Stimulated activated CD8-positive, alpha-beta memory T cell treated with anti-CD3 and anti-CD28 coated beads, Interleukin-7, amount 100 ng/mL, for 24 hours (primary cell): Measurements from ENCODE around the gene TNFSF11.

Experiments
- DNase-seq: peaks from one replicate; pipeline ENCODE4 v3.0.0-alpha.2; 2020; ENCODE audit warnings: low read depth

TNFSF11 gene

DNA sequence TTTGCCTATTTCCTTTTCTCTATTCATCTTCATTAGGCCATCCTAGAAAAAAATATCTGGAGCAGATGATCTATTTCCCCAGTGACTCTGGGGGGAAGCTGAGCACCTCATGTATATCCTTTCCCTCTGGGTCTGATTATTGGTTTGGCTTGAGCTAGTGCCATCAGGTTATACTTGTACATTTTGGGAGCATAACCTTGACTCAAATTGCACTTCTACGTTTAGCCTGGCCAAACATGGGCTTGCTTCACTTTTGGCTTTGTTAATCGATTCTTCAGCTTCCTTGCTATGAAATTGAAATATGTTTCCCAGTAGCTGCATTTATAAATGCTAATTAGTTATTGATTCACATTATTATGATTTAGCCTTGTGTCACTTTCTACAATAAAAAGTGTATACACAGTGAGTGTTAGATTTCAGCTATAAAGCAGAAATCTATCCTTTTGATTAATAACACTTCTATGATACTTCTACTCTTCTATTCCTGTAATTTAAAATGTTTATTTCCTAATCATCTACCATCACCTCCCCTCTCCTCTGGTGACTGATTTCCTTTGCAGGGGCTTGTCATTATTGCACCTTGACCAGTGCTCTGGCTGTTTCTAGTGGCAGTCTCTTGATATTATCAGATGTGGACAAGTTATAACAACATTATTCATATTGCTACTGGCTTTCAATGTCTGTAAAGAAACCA lies 37.3 kb downstream of the TNFSF11 start:
- no peak for DNase-seq

DNA sequence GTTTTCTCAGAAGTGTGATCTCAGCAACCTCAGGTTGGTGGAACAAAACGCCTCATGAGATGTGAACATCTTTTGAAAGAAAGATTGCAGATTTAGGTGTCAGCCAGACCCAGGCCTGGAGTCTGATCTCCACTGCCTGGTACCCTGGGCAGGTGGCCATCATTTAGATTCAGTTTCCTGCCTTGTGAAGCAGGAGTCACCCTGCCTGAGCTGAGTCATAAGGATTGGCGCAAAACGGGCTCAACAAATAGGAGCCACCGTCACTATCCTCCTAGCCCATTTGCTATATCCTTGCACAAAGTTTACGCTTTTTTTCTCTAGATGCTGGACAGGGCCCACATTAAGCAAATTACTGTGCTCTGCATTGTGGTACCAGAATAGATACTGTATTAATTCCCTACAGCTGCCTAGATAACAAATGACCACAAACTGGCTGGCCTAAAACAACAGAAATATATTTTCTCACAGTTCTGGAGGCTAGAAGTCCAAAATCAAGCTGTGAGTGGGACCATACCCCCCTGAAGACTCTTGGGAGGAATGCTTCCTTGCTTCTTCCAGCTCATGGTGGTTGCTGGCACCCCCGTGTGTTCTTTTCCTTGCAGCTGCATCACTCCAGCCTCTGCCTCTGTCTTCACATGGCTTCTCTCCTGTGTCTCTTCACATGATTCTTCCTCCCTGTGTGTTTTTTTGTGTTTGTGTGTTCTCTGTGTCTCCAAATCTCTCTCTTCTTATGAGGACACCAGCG lies 38.2 kb downstream of the TNFSF11 start:
- DNase-seq: no peak

DNA sequence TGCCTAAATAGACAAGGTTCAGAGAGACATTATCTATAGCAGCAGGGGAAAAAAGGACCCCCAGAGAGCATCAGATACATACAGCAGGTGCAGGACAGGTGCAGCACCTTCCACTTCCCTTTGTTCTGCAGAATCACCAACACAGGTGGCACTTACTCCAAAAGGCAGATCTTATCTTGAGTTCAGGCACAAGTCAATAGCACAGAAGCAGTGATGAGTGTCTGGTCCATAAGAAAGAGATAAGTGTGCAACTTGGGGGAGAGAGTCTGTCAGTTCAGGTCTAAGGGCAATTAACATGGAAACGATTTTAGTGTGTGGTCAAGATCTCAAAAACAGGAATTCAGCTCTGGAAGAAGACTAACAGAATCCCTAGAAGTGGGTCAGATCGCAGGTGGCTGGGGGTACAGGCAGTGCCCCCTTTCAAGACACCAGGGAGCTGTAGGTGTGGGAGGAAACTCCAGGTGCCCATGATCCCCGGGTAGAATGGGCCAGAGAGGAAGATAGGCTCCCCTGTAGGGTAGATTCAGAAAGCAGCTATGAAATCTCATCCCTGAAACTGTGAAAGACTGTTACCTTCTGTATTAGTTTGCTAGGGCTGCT lies 40.6 kb downstream of the TNFSF11 start:
- no peak for DNase-seq

DNA sequence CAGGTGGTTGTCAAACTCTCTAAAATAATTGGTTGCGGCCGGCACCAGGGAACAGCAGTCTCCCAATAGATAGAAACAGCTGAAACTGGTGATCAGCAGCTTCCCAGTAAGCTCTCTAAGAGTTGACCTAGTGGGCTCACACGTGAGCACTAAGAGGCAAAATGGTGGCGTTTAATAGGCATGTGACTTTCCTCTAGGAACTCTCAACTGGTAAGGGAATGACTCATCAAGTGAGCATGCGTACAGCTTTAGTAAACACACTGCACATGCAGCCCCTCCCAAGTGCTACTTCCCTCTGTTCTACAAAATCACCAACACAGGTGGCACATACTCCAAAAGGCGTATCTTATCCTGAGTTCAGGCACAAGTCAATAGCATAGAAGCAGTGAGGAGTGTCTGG lies 41.7 kb downstream of the TNFSF11 start:
- DNase-seq: no peak

DNA sequence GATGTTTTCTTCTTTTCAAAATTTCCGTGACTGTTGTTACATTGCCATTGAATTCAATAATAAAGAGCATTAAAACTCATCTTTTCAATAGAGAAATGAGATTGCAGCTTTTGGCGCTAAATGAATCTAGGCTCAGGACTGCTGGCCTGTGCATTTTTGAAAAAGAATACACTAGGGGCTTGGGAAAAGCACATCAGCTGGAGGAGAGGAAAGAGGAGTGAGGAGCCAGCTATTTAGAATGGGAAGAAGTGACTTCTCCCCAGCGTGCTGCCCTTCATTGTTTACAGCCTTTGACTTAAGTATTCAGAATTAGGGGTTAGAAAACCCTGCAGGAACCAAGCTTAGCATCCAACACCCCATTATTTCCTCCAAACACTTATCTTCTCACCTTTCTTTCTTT lies 43.3 kb downstream of the TNFSF11 start:
- no peak for DNase-seq

DNA sequence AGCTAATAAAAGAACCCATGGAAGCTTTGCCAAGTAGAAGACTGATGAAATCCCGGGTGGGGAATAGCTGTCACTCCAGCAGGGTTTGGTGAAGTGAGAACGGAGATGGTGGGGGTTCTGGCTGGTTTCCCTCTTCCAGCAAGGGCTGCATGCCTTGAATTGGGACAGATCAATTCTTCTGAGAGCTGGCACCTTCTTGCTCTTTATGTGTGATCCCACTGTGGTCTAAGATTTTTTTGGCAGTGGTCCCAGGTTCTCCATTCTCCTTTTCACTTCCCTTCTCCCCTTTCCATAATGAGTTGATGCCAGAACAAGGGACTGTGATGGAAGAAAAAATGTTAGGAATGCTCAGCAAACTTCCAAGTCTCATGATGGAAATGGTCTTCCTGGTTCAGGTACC lies 50.0 kb downstream of the TNFSF11 start:
- DNase-seq: no peak

DNA sequence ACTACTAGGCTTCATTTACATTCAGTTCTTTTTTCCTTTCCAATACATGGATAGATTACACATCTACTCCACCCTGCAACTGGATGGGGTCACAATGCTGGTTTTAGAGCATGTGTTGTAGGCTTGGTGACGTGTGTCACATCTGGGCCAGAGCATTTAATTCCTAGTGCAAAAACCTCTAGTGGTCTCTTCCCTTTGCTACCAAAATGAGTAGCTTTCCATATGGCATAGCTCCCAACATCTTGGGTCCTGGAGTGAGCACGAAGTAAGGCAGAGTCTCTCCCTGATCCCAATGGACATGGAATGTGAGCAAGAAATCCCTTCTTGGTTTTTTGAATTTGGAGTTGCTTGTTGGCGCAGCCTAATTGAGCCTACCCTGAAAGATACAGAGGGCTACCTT lies 51.7 kb downstream of the TNFSF11 start:
- DNase-seq: no peak

DNA sequence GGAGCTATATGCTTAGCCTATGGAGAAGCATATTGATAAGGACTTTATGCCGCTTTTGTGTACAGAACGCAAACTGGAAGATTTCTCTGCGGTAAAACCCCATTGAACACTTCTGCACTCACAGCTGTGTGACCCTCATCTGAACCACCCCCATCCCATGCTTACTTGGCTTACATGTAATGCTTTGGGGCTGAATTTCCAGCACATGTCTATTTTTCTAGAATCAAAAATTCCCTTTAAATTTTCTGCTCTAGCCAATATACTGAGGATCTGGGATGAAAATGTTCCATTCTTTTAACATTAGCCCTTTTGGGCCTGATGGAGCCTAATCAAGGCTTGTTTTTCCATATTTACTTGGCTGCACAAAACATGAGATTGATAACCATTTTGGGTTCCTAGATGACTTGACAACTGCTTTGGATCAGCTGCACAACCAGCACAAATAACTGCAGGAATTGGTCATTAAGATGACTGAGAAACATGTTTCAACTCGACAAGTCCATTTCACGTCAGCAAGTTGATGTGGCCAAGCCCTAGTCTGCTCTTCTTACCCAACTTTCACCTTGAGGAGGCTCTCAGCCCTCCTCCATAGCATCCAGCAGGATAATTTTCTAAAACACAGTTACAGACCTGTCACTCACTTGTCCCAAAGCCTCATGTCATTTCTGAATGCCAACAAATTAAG lies 52.4 kb downstream of the TNFSF11 start:
- DNase-seq: no peak

DNA sequence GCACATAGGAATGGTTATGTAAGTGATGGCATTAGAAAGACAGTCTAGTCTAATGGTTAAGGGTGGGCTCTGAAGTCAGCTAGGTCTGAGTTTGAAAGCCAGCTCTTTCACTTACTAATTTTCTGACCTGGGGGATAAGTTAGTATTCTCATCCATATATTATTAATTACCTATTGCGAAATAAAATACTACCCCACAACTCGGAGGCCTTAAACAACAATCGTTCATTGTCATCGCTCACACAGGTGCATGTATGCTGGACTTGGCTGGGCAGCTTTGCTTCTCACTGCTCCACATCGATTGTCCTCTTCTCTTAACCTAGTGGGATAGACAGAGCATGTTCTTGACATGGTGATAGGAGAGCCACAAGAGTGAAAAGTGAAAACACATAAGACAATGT lies 54.7 kb downstream of the TNFSF11 start:
- no peak for DNase-seq

DNA sequence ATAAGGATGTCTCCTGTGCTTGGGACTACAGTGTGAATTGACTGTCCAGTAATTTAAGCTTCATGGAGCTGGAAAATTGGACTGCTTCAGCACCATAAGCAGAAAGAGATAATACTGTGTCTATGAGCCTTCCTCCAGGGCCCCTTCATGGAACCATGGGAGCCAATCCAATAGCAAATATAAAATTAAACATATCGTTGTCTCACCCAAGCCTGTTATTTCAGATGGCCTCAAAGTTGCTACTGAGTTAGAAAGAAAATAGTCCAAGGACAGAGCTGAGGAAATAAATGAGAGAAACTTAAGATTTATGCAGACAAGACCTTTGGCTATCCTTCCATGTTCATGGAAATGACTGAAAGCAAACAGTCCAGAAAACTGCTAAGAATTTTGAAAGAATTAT lies 57.2 kb downstream of the TNFSF11 start:
- DNase-seq: no peak

DNA sequence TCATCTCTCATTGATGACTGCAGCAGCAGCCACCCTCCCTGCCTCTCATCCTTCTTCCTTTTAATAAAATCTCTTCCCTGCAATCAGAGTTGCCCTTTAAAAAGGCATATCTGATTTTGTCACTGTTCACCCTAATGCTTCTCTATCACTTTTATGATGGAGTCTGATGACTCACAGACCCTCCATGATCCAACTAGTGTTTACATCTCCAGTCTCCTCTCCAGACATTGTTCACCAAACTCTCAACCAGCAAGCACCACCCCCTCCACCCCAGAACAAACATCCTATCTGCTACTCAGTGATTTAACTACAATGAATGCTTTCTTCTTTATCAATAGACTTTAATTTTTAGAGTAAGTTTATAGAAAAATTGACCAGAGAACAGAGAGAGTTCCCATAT lies 59.5 kb downstream of the TNFSF11 start:
- DNase-seq: no peak

DNA sequence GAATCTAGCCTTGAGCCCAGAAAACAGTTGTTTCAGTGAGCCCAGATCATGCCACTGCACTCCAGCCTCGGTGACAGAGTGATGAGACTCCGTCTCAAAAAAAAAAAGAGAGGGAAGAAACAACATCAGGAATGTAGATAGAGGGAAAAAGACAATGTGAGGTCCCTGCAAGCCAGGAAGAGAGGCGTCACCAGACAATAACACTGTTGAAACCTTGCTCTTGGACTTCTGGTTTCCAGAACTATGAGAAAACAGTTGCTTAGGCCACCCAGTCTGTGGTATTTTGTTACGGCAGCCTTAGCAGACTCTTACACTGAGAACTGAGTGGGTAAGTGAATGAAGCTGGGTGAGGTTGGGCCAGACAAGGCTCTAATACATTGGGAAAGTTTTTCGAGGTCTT lies 64.1 kb downstream of the TNFSF11 start:
- DNase-seq: no peak

DNA sequence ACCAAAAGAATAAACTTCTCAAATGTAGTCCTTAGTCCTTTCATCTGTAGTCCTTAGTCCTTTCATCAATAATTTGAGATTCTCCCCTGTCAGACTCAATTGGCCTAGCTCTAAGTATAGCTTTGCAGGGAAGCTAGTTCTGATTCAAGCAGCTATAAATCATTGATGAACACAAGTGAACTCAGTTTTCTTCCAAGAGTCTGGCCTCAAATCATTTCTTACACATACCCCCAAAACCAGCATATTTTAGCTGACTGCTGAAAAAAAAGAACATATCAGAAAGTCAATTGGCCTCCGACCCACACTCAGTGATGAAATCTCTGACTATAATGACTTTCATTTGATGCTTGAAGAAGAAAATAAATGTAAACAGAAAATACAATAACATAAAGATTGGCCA lies 64.9 kb downstream of the TNFSF11 start:
- no peak for DNase-seq

DNA sequence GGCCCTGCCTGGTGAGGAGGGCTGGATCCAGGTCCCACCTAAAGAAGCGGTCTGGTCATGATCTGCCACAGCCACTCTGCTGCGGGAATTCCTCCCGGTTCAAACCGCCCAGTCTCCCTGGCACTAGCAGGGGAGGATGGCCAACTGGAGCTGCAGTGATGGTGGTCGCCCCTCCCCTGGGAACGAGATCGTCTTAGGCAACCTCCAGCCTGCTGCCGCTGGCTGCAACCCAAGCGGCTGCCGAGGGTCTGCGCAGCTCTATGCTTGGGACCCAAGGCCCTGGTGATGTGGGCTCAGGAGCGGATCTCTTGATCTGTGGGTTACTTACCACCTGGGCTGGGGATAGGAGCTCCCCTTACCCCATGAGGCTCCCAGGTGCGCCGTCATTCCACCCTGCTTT lies 69.1 kb downstream of the TNFSF11 start:
- no peak for DNase-seq

DNA sequence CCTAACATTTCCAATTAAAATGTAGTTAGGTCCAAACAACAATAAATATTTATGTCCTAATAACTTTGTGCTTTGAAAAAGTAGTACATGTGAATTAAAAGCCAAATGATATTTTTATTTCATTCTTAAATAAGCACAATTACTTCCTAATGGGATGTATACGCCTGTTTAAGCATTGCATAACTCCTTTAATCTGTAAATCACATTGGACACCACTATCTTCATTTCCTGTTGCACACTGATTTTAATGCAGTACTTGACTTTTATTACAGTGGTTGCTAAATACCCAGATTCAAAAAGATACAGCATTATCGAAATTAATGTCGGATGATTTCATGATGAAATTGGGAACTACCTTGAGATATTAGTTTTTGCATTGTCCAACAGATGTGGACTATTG lies 70.9 kb downstream of the TNFSF11 start:
- DNase-seq: no peak

DNA sequence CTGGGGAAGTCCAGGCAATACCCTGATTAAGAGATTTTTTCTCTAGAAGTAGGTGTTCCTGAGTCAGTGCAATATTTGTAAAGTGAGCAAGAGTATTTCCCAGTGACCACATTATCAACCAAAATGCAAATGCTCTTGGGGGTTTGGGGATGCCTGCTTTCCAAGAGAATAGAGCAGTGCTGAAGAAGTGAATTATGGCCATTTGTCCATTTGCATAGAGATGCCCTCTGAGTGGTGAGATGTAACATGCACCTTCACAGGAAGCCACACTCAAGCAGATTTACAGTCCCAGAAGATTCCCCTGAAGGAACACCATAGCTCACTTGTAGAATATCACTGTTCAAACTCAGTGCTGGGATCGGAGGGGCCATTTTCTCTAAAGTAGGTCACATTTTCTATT lies 71.8 kb downstream of the TNFSF11 start:
- DNase-seq: no peak

DNA sequence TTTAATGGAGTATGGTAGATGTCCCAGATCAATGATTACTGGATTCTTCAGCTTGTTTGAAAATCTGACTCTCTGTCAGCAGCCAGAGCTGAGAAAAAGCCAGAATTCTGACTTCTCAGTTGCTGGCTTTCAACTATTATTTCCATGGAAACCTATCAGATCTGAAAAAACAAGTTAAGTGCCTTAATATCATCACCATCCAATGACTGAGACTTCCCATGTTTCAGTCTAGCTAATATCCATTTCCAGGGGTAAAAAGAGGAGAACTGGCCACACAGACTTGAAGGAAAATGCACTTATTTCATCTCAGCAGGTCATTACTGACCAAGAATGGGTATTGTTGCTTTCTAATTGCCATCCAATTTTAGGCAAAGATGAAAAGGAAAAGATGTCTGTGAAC lies 75.2 kb downstream of the TNFSF11 start:
- DNase-seq: no peak

DNA sequence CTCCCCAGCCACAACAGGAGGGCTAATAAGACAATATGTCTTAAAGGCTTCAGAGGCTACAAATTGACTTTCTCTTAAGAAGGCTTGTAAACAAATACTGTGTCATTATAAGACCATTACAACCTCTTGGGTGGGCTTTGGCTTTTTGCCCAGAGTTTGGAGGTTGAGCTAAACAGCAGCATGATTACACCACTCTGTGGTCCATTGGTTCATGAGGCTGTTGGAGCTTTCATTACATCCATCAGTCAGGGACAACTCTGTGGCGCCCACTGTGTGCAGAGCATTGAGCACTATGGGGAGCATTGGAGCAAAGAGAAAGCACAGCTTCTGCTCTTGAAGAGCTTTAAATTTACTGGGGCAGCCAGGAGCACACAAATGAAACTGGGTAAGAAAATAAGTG lies 75.9 kb downstream of the TNFSF11 start:
- DNase-seq: no peak

DNA sequence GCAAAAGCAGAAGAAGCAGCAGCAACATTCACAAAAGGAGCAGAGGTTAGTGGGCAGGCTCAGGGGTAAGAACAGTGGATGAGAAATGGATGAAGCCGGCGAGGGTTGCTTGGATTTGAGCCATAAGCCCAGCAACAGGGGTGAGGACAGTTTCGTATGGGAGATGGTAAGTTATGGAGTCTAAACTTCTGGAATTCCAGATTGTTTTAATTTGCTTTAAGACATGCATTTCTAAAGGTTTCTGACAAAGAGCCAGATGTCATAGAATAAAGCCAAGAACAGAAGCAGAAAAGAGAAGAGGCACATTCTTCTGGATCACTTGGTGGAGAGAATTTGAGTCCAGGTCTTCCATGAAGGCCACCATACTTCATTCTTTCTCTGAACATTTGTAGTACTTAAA lies 76.6 kb downstream of the TNFSF11 start:
- DNase-seq: no peak

DNA sequence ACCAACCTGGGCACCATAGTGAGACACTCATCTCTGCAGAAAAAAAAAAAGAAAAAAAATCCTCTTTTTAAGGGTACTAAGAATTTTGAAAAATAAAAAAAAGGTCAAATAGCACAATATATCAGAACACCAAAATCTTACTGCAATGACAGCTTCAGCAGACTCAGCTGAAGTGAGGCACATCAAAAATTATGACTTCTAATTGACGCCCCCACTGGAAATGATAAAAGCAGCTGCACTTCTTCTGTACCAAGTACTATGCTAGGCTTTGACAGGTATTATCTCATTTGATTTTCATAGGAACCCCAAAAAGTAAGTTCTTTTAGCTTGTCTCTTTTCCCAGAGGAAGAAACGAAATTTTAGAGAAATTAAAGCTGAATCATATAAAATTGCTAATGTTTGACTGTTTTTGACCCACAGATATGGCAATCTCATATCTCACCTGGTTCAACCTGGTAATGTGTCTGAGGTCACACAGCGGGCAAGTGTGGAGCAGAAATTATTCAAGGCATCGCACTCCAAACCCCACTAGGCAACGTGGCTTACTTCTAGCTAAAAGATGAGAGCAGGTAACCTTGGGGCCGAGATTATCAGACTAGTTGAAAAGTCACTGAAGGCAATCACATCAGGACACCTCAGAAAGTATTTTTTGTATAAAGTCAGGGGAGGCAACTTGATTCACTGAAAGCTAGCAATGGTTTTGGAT lies 78.1 kb downstream of the TNFSF11 start:
- no peak for DNase-seq

DNA sequence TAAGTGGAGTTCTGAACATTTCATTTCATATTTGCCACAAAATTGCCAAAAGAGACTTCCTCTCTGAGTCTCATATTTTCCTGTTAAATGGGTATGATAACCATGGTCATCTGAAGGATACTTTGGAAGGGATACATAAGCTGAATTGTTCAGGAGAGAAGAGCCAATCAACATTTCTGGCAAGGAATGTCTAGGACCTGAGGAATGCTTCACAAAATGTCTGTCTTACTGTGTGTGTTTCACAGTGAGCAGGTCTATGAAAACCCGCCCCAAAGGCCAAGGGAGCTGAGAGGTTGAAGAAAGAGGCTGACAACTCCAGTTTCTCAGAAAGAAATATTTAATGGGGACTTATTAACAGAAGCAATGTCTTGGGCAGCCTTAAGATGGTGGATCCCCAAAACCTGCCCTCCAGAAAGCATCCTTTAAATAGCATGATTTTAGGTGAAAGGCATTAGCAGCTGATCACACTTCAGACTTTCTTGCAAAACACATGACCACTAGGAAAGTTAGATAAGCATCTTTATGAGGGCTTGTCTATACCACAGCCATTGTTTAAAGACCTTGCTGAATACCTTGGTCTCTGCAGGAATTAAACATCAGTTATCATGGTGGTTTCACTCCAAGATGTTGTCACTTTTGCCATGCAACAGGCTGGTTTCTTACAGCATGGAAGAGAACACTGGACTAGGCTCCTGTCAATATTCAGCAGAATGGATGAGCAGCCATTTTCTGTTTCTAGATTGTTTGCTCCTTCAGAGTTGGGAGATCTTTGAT lies 78.9 kb downstream of the TNFSF11 start:
- no peak for DNase-seq

DNA sequence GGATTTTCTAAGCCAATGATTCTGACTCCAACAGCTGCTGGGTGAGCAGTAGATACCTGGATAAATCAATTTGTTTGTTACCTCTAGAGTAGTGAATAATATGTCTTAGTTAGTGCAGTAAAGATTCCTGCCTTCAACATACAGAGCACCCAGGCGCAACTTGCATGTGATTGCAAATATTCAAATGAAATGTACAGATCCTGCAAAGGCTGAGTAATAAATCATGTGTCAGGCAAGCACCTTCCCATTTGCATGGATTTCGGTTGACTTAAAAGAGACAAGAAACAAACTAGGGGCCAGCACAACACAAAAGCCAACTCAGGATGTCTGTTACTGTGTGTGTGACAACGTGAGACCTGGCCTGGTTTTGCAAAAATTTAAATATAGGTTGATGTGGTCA lies 79.7 kb downstream of the TNFSF11 start:
- DNase-seq: no peak
